ENCODE results near the gene PSIP1.

DNA sequence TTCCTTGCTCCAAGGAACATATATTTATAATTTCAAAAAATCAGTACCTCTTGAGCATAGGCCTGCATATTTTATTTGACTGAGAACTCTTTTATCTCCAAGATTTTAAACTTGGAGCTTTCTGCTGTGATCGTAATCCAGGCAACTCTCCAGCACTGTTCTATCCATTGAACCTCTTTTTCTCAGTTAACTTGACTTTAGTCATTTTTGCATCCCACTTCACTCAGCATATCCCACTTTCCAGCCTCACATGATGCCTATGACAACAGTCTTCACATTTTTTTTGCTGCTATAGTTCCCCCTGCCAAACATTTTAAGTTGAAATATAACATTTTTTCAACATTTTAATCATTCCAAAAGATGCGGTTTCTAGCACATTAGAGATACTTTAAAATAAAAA, 9.1 kb upstream of the PSIP1 start:
- TF ChIP-seq POLR2A (IDR thresholded peaks at IDR 0.05; ENCODE audit: borderline replicate concordance, extremely low read depth, insufficient read depth, insufficient read length) (no peak), RAD21 (IDR thresholded peaks at IDR 0.05; ENCODE audit: low read depth) (no peak), FOSL1 (IDR thresholded peaks at IDR 0.05; ENCODE audit: low read depth) (no peak), EZH2 (IDR thresholded peaks at IDR 0.05) (no peak), ZFX (IDR thresholded peaks at IDR 0.05) (no peak), TCF7L2 (IDR thresholded peaks at IDR 0.05; ENCODE audit: borderline replicate concordance, extremely low read depth, insufficient read depth, insufficient read length) (no peak), JUND (IDR thresholded peaks at IDR 0.05) (no peak)
- TF ChIP-seq, protein P1, sequence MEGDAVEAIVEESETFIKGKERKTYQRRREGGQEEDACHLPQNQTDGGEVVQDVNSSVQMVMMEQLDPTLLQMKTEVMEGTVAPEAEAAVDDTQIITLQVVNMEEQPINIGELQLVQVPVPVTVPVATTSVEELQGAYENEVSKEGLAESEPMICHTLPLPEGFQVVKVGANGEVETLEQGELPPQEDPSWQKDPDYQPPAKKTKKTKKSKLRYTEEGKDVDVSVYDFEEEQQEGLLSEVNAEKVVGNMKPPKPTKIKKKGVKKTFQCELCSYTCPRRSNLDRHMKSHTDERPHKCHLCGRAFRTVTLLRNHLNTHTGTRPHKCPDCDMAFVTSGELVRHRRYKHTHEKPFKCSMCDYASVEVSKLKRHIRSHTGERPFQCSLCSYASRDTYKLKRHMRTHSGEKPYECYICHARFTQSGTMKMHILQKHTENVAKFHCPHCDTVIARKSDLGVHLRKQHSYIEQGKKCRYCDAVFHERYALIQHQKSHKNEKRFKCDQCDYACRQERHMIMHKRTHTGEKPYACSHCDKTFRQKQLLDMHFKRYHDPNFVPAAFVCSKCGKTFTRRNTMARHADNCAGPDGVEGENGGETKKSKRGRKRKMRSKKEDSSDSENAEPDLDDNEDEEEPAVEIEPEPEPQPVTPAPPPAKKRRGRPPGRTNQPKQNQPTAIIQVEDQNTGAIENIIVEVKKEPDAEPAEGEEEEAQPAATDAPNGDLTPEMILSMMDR (IDR thresholded peaks at IDR 0.05 in 2 of 3, conservative IDR thresholded peaks at IDR 0.05 in 1 of 3; ENCODE audit: borderline replicate concordance in 1 of 3, insufficient read depth in 1 of 3, low read depth in 2 of 3, low read length in 2 of 3) = no peak
- TF ChIP-seq, protein P2, sequence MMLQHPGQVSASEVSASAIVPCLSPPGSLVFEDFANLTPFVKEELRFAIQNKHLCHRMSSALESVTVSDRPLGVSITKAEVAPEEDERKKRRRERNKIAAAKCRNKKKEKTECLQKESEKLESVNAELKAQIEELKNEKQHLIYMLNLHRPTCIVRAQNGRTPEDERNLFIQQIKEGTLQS (IDR thresholded peaks at IDR 0.05) = no peak
- TF ChIP-seq, protein P3, sequence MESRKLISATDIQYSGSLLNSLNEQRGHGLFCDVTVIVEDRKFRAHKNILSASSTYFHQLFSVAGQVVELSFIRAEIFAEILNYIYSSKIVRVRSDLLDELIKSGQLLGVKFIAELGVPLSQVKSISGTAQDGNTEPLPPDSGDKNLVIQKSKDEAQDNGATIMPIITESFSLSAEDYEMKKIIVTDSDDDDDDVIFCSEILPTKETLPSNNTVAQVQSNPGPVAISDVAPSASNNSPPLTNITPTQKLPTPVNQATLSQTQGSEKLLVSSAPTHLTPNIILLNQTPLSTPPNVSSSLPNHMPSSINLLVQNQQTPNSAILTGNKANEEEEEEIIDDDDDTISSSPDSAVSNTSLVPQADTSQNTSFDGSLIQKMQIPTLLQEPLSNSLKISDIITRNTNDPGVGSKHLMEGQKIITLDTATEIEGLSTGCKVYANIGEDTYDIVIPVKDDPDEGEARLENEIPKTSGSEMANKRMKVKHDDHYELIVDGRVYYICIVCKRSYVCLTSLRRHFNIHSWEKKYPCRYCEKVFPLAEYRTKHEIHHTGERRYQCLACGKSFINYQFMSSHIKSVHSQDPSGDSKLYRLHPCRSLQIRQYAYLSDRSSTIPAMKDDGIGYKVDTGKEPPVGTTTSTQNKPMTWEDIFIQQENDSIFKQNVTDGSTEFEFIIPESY (IDR thresholded peaks at IDR 0.05; ENCODE audit: extremely low read depth, insufficient replicate concordance, low read length) = no peak
- TF ChIP-seq, protein P4, sequence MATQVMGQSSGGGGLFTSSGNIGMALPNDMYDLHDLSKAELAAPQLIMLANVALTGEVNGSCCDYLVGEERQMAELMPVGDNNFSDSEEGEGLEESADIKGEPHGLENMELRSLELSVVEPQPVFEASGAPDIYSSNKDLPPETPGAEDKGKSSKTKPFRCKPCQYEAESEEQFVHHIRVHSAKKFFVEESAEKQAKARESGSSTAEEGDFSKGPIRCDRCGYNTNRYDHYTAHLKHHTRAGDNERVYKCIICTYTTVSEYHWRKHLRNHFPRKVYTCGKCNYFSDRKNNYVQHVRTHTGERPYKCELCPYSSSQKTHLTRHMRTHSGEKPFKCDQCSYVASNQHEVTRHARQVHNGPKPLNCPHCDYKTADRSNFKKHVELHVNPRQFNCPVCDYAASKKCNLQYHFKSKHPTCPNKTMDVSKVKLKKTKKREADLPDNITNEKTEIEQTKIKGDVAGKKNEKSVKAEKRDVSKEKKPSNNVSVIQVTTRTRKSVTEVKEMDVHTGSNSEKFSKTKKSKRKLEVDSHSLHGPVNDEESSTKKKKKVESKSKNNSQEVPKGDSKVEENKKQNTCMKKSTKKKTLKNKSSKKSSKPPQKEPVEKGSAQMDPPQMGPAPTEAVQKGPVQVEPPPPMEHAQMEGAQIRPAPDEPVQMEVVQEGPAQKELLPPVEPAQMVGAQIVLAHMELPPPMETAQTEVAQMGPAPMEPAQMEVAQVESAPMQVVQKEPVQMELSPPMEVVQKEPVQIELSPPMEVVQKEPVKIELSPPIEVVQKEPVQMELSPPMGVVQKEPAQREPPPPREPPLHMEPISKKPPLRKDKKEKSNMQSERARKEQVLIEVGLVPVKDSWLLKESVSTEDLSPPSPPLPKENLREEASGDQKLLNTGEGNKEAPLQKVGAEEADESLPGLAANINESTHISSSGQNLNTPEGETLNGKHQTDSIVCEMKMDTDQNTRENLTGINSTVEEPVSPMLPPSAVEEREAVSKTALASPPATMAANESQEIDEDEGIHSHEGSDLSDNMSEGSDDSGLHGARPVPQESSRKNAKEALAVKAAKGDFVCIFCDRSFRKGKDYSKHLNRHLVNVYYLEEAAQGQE (IDR thresholded peaks at IDR 0.05; ENCODE audit: low read depth) = no peak
